ENCODE measurements around the gene CHRNB4.

CHRNB4 gene

GRCh38 chr15:78682693-78683410 lies 41.8 kb upstream of the CHRNB4 start:
- H3K36me3 ChIP-seq (ENCODE audit: control insufficient read depth in 2 of 2, insufficient read depth in 1 of 2, low read length in 2 of 2) = no peaks in the 10 kb centered on the region; a peak in 1 of 3 replicates
- CTCF ChIA-PET = no interaction called here
- H3K27ac ChIP-seq (ENCODE audit: extremely low read depth, low read depth, low read length) = no peak overlapping the region
- 0 out of 2 replicates have a peak, but pooled peaks cover 5% of the 10 kb centered on the region for H3K4me1 ChIP-seq (ENCODE audit: control insufficient read depth, insufficient read depth, low read length)
- H3K4me3 ChIP-seq (ENCODE audit: low read depth, low read length) = no peak overlapping the region
- TF ChIP-seq SCRT2 (tag by site-specific recombination; IDR thresholded peaks at IDR 0.05) (peak; percentile 52; the same call in 1 of the 2 replicates), MYNN (tag by site-specific recombination; IDR thresholded peaks at IDR 0.05; ENCODE audit: borderline replicate concordance) (no peak), ZNF10 (tag by site-specific recombination; IDR thresholded peaks at IDR 0.05) (no peak)
- H3K9me3 ChIP-seq (ENCODE audit: control insufficient read depth, insufficient read depth, low read depth, low read length) = no peaks in the 10 kb centered on the region
- POLR2A ChIA-PET = no interaction called here

- Histone ChIP-seq H3K36me3 (ENCODE audit: control insufficient read depth in 2 of 2, insufficient read depth in 1 of 2, low read length in 2 of 2) (no peaks in the 10 kb centered on the region; a peak in 1 of 3 replicates), H3K4me1 (ENCODE audit: control insufficient read depth, insufficient read depth, low read length) (0 out of 2 replicates have a peak, but pooled peaks cover 5% of the 10 kb centered on the region), H3K4me3 (ENCODE audit: low read depth, low read length) (no peak overlapping the region), H3K9me3 (ENCODE audit: control insufficient read depth, insufficient read depth, low read depth, low read length) (no peaks in the 10 kb centered on the region), H3K27ac (ENCODE audit: extremely low read depth, low read depth, low read length) (no peak overlapping the region)
- TF ChIP-seq ZNF768 (tag by site-specific recombination; IDR thresholded peaks at IDR 0.05) = no peak
- TF ChIP-seq ZNF488 (tag by site-specific recombination; IDR thresholded peaks at IDR 0.05) = no peak
- TF ChIP-seq, protein P1, sequence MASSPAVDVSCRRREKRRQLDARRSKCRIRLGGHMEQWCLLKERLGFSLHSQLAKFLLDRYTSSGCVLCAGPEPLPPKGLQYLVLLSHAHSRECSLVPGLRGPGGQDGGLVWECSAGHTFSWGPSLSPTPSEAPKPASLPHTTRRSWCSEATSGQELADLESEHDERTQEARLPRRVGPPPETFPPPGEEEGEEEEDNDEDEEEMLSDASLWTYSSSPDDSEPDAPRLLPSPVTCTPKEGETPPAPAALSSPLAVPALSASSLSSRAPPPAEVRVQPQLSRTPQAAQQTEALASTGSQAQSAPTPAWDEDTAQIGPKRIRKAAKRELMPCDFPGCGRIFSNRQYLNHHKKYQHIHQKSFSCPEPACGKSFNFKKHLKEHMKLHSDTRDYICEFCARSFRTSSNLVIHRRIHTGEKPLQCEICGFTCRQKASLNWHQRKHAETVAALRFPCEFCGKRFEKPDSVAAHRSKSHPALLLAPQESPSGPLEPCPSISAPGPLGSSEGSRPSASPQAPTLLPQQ (tag by site-specific recombination; IDR thresholded peaks at IDR 0.05) = no peak
- TF ChIP-seq PRDM10 (tag by site-specific recombination; IDR thresholded peaks at IDR 0.05) = no peak
- TF ChIP-seq OVOL3 (tag by site-specific recombination; IDR thresholded peaks at IDR 0.05) = no peak
- TF ChIP-seq, protein P2, sequence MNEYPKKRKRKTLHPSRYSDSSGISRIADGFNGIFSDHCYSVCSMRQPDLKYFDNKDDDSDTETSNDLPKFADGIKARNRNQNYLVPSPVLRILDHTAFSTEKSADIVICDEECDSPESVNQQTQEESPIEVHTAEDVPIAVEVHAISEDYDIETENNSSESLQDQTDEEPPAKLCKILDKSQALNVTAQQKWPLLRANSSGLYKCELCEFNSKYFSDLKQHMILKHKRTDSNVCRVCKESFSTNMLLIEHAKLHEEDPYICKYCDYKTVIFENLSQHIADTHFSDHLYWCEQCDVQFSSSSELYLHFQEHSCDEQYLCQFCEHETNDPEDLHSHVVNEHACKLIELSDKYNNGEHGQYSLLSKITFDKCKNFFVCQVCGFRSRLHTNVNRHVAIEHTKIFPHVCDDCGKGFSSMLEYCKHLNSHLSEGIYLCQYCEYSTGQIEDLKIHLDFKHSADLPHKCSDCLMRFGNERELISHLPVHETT (tag by site-specific recombination; IDR thresholded peaks at IDR 0.05) = no peak
- no peak for TF ChIP-seq ZNF776 (tag by site-specific recombination; IDR thresholded peaks at IDR 0.05; ENCODE audit: borderline replicate concordance)
- no peak for TF ChIP-seq IKZF3 (tag by site-specific recombination; IDR thresholded peaks at IDR 0.05)
- no peak for TF ChIP-seq TCF7L2 (IDR thresholded peaks at IDR 0.05; ENCODE audit: borderline replicate concordance, low read depth, low read length)
- no peak for TF ChIP-seq ZNF558 (tag by site-specific recombination; IDR thresholded peaks at IDR 0.05)
- TF ChIP-seq KLF8 (tag by site-specific recombination; IDR thresholded peaks at IDR 0.05) = no peak
- TF ChIP-seq BCL6B (tag by site-specific recombination; IDR thresholded peaks at IDR 0.05) = no peak
- no peak for TF ChIP-seq YY2 (tag by site-specific recombination; IDR thresholded peaks at IDR 0.05)
- CTCF ChIA-PET = interaction anchor here (0.7 kb wide), 1 partner anchor 64 kb away, joined by 3 read pairs; no protein-coding TSS in a partner anchor
- POLR2A ChIA-PET = no interaction called here
Observed at GRCh38 chr15:78682004-78682651, 41.1 kb upstream of the CHRNB4 start.

Measured in HEK293 (cell line).